GM23338 (cell line): ENCODE measurements around the gene C1QA. TPM values are rescaled to one million over a fixed set of nuclear protein-coding genes. Genes with fewer than 3 reads are reported as not detected.

Experiments used
- ATAC-seq: fragments of 200-7000 bp; cut with Tn5 transposase; 3 replicates; pipeline ENCODE4 v1.9.1; 2020
- DNase-seq: peaks from one replicate; pipeline ENCODE4 v3.0.0-alpha.2; 2015; ENCODE audit warnings: low spot score
- H2AFZ ChIP-seq: fragments of 200-600 bp; sonication (generic); 2 replicates; pipeline ENCODE4 v1.8.0; 2016; ENCODE audit warnings: antibody characterized with exemption, mild to moderate bottlenecking, moderate library complexity
- H3F3A ChIP-seq: fragments of 200-600 bp; sonication (generic); replicated peaks from 2 replicates; pipeline ENCODE4 v1.8.0; 2017; ENCODE audit warnings: antibody characterized with exemption, mixed run types, low read depth
- H3K27ac ChIP-seq: fragments of 200-600 bp; sonication (generic); 2 replicates; pipeline ENCODE4 v1.6.1; 2016; ENCODE audit warnings: low read depth
- H3K27me3 ChIP-seq: fragments of 200-600 bp; sonication (generic); 2 replicates; pipeline ENCODE4 v1.8.0; 2016; ENCODE audit warnings: mild to moderate bottlenecking, mixed run types, moderate library complexity; ENCODE audit not compliant: insufficient read depth
- H3K36me3 ChIP-seq: fragments of 200-600 bp; sonication (generic); 2 replicates; pipeline ENCODE4 v1.8.0; 2016; ENCODE audit warnings: mild to moderate bottlenecking; ENCODE audit not compliant: insufficient read depth
- H3K4me1 ChIP-seq: fragments of 200-600 bp; sonication (generic); 2 replicates; pipeline ENCODE4 v1.8.0; 2016; ENCODE audit warnings: mild to moderate bottlenecking, moderate library complexity; ENCODE audit not compliant: insufficient read depth
- H3K4me2 ChIP-seq: fragments of 200-600 bp; sonication (generic); 2 replicates; pipeline ENCODE4 v1.7.1; 2017; ENCODE audit warnings: mixed run types
- H3K4me3 ChIP-seq: fragments of 200-600 bp; sonication (generic); 2 replicates; pipeline ENCODE4 v1.6.1; 2016; ENCODE audit warnings: mixed run types
- H3K79me2 ChIP-seq: fragments of 200-600 bp; sonication (generic); replicated peaks from 2 replicates; pipeline ENCODE4 v1.8.0; 2017; ENCODE audit warnings: mild to moderate bottlenecking; ENCODE audit not compliant: insufficient read depth
- H3K9me2 ChIP-seq: fragments of 200-600 bp; sonication (generic); 2 replicates; pipeline ENCODE4 v1.8.0; 2017; ENCODE audit not compliant: insufficient read depth
- H4K20me1 ChIP-seq: fragments of 200-600 bp; sonication (generic); replicated peaks from 2 replicates; pipeline ENCODE4 v1.8.0; 2017; ENCODE audit warnings: mild to moderate bottlenecking; ENCODE audit not compliant: insufficient read depth
- H3K27ac Mint-ChIP-seq: 2 replicates; pipeline ENCODE4 v1.8.0; 2020; ENCODE audit warnings: inconsistent platforms, mild to moderate bottlenecking, moderate library complexity, mixed read lengths
- H3K27me3 Mint-ChIP-seq: 3 replicates; pipeline ENCODE4 v1.8.0; 2022; ENCODE audit warnings: low read depth, mild to moderate bottlenecking, moderate library complexity, mixed read lengths, inconsistent platforms; ENCODE audit not compliant: insufficient read depth, poor library complexity
- H3K36me3 Mint-ChIP-seq: 3 replicates; pipeline ENCODE4 v1.8.0; 2021; ENCODE audit warnings: low read depth, mild to moderate bottlenecking, inconsistent platforms, moderate library complexity, mixed read lengths
- H3K4me1 Mint-ChIP-seq: 3 replicates; pipeline ENCODE4 v1.8.0; 2020; ENCODE audit warnings: mild to moderate bottlenecking, inconsistent platforms, mixed read lengths
- H3K4me3 Mint-ChIP-seq: 3 replicates; pipeline ENCODE4 v1.8.0; 2021; ENCODE audit warnings: moderate library complexity, mild to moderate bottlenecking, inconsistent platforms, mixed read lengths
- H3K9me3 Mint-ChIP-seq: 3 replicates; pipeline ENCODE4 v1.8.0; 2020; ENCODE audit warnings: moderate library complexity, mild to moderate bottlenecking, inconsistent platforms, mixed read lengths
- CREB1 ChIP-seq: fragments of 250-450 bp; sonication (Bioruptor Pico); IDR thresholded peaks from 2 replicates; pipeline ENCODE4 v1.5.0; 2020; ENCODE audit warnings: low read depth, mild to moderate bottlenecking, moderate library complexity
- CTCF ChIP-seq, 2 experiments: fragments of 200-600 bp in 1 of 2; sonication (generic) in 1 of 2; conservative IDR thresholded peaks; 2 replicates each; pipeline versions ENCODE4 v1.5.1 to v1.6.1; 2016 to 2017; ENCODE audit warnings: antibody characterized with exemption in 2 of 2, low read depth in 2 of 2, mild to moderate bottlenecking in 2 of 2, moderate library complexity in 1 of 2
- EZH2 ChIP-seq: fragments of 200-600 bp; sonication (generic); IDR thresholded peaks from one replicate; pipeline ENCODE4 v1.8.0; 2017; ENCODE audit warnings: antibody characterized with exemption, mild to moderate bottlenecking, low read depth; ENCODE audit not compliant: unreplicated experiment
- JUNB ChIP-seq: IDR thresholded peaks from one replicate; pipeline ENCODE4 v1.6.1; 2016; ENCODE audit warnings: antibody characterized with exemption; ENCODE audit not compliant: unreplicated experiment
- NANOG ChIP-seq: IDR thresholded peaks from 2 replicates; pipeline ENCODE4 v1.6.1; 2016; ENCODE audit warnings: antibody characterized with exemption, borderline replicate concordance
- POLR2AphosphoS5 ChIP-seq: IDR thresholded peaks from 2 replicates; pipeline ENCODE4 v1.6.1; 2016; ENCODE audit warnings: antibody characterized with exemption, low read depth
- STAT1 ChIP-seq: IDR thresholded peaks from one replicate; pipeline ENCODE4 v1.6.1; 2016; ENCODE audit warnings: antibody characterized with exemption; ENCODE audit not compliant: unreplicated experiment
- ZNF114 ChIP-seq: fragments of 250-450 bp; sonication (Bioruptor Pico); IDR thresholded peaks from 2 replicates; pipeline ENCODE4 v1.5.0; 2020; ENCODE audit warnings: mild to moderate bottlenecking, moderate library complexity
- ZNF331 ChIP-seq: fragments of 250-450 bp; sonication (Bioruptor Pico); IDR thresholded peaks from 2 replicates; pipeline ENCODE4 v1.5.0; 2020; ENCODE audit warnings: low read depth, mild to moderate bottlenecking, moderate library complexity
- polyA plus RNA-seq: library from polyadenylated mRNA; unstranded; fragments of >200 nt; fragmentation: Nextera tagmentation; extraction: Ambion mirVana; gene quantifications from 2 replicates; pipeline ENCODE4 v1.2.1, GENCODE V29; 2016
- total RNA-seq: library from RNA; depleted of rRNA; stranded (reverse); fragments of >200 nt; shearing (Covaris generic); gene quantifications from 2 replicates; pipeline ENCODE4 v1.2.3, GENCODE V29; 2014
- TF ChIP-seq, protein P1 (sequence below): fragments of 250-450 bp; sonication (Bioruptor Pico); IDR thresholded peaks from 2 replicates; pipeline ENCODE4 v1.5.0; 2020; ENCODE audit warnings: mild to moderate bottlenecking, moderate library complexity

The C1QA gene
- total and polyA plus RNA-seq, 2 experiments from 2014 or later = not detected

DNA sequence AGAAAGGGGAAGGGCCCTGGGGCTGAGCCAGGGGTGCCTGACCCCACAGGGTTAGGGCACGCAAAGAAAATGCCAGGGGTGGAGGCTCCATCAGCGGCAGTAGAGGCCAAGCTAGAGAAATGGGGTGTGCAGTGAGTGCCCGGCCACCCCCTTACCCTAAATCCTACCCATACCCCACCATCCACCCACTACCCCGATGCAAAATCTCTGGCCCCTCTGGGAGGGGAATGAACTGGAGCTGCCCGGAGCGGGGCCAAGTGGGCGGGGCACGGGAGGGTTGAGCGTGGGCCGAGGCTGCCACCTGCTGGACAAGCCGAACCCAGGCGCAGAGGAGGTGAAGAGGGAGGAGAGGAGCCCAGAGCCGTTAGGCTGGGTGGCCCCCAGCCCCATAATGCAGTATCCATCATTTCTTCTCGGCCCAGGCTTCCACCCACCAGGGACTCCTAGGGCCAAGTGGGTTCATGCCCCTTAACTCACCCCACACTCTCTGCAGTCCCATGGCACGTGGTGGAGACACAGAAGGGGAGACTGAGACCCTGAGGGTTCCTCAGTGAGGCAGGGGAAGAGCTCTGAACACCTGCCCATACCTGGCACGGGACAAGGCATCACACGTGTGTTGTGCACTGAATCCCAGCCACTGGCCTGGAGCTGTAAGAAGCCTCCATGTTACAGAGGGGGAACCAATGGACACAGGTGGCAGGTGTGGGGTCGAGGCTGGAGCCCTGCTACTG is 5.6 kb downstream of the C1QA start:
- H3K4me1 Mint-ChIP-seq = peaks cover 8% of the 10 kb centered on the region
- H3K36me3 Mint-ChIP-seq = no peaks in the 10 kb centered on the region
- Histone ChIP-seq H3K36me3 (no peaks in the 10 kb centered on the region), H3K27ac (no peak overlapping the region), H3K4me1 (no peaks in the 10 kb centered on the region; the same call in 1 of the 2 replicates), H3K4me2 (no peak overlapping the region), H3K79me2 (no peaks in the 10 kb centered on the region), H3K4me3 (no peak overlapping the region), H4K20me1 (no peaks in the 10 kb centered on the region), H3F3A (no peaks in the 10 kb centered on the region), H3K9me2 (no peaks in the 10 kb centered on the region), H2AFZ (no peak overlapping the region), H3K27me3 (no peaks in the 10 kb centered on the region)
- peak; percentile 91 for ATAC-seq
- H3K4me3 Mint-ChIP-seq = no peak overlapping the region
- no peak overlapping the region for H3K27ac Mint-ChIP-seq
- DNase-seq = peak; percentile 88
- no peak for TF ChIP-seq ZNF114 (CRISPR knock-in tag)
- no peak for TF ChIP-seq EZH2
- TF ChIP-seq JUNB = no peak
- peak; percentile 80 to 93 for TF ChIP-seq CTCF (conservative IDR thresholded peaks at IDR 0.05; ENCODE audit: low read depth in 2 of 2)
- peaks cover 10% of the 10 kb centered on the region for H3K27me3 Mint-ChIP-seq
- H3K9me3 Mint-ChIP-seq = no peaks in the 10 kb centered on the region

GRCh38 chr1:22643381-22643780 is 7.0 kb downstream of the C1QA start, which contains the start of gene C1QC:
Gene C1QC (plus strand): TSS chr1:22643633. CDS start chr1:22644024, 391 bp downstream.
- Histone ChIP-seq H4K20me1 (no peaks in the 10 kb centered on the region), H3K79me2 (no peaks in the 10 kb centered on the region), H3F3A (no peaks in the 10 kb centered on the region), H3K4me2 (no peak within 1 kb of the TSS), H3K9me2 (no peaks in the 10 kb centered on the region), H3K36me3 (no peaks in the 10 kb centered on the region), H3K27me3 (no peaks in the 10 kb centered on the region), H3K4me1 (no peaks in the 10 kb centered on the region; the same call in 1 of the 2 replicates), H3K4me3 (no peak within 1 kb of the TSS), H2AFZ (no peak within 1 kb of the TSS), H3K27ac (no peak within 1 kb of the TSS)
- DNase-seq (no peak), ATAC-seq (no peak)
- no peak within 1 kb of the TSS for H3K27ac Mint-ChIP-seq
- no peak within 1 kb of the TSS for H3K4me3 Mint-ChIP-seq
- peaks cover 8% of the 10 kb centered on the region for H3K4me1 Mint-ChIP-seq
- no peaks in the 10 kb centered on the region for H3K36me3 Mint-ChIP-seq
- H3K27me3 Mint-ChIP-seq = peaks cover 12% of the 10 kb centered on the region
- H3K9me3 Mint-ChIP-seq = no peaks in the 10 kb centered on the region
- TF ChIP-seq NANOG = no peak
- TF ChIP-seq CREB1 (CRISPR knock-in tag) = no peak
- no peak for TF ChIP-seq EZH2
- TF ChIP-seq ZNF114 (CRISPR knock-in tag) = no peak
- TF ChIP-seq ZNF331 (CRISPR knock-in tag) = no peak
- no peak for TF ChIP-seq CTCF (conservative IDR thresholded peaks at IDR 0.05; ENCODE audit: low read depth in 2 of 2)
- TF ChIP-seq, protein P1, sequence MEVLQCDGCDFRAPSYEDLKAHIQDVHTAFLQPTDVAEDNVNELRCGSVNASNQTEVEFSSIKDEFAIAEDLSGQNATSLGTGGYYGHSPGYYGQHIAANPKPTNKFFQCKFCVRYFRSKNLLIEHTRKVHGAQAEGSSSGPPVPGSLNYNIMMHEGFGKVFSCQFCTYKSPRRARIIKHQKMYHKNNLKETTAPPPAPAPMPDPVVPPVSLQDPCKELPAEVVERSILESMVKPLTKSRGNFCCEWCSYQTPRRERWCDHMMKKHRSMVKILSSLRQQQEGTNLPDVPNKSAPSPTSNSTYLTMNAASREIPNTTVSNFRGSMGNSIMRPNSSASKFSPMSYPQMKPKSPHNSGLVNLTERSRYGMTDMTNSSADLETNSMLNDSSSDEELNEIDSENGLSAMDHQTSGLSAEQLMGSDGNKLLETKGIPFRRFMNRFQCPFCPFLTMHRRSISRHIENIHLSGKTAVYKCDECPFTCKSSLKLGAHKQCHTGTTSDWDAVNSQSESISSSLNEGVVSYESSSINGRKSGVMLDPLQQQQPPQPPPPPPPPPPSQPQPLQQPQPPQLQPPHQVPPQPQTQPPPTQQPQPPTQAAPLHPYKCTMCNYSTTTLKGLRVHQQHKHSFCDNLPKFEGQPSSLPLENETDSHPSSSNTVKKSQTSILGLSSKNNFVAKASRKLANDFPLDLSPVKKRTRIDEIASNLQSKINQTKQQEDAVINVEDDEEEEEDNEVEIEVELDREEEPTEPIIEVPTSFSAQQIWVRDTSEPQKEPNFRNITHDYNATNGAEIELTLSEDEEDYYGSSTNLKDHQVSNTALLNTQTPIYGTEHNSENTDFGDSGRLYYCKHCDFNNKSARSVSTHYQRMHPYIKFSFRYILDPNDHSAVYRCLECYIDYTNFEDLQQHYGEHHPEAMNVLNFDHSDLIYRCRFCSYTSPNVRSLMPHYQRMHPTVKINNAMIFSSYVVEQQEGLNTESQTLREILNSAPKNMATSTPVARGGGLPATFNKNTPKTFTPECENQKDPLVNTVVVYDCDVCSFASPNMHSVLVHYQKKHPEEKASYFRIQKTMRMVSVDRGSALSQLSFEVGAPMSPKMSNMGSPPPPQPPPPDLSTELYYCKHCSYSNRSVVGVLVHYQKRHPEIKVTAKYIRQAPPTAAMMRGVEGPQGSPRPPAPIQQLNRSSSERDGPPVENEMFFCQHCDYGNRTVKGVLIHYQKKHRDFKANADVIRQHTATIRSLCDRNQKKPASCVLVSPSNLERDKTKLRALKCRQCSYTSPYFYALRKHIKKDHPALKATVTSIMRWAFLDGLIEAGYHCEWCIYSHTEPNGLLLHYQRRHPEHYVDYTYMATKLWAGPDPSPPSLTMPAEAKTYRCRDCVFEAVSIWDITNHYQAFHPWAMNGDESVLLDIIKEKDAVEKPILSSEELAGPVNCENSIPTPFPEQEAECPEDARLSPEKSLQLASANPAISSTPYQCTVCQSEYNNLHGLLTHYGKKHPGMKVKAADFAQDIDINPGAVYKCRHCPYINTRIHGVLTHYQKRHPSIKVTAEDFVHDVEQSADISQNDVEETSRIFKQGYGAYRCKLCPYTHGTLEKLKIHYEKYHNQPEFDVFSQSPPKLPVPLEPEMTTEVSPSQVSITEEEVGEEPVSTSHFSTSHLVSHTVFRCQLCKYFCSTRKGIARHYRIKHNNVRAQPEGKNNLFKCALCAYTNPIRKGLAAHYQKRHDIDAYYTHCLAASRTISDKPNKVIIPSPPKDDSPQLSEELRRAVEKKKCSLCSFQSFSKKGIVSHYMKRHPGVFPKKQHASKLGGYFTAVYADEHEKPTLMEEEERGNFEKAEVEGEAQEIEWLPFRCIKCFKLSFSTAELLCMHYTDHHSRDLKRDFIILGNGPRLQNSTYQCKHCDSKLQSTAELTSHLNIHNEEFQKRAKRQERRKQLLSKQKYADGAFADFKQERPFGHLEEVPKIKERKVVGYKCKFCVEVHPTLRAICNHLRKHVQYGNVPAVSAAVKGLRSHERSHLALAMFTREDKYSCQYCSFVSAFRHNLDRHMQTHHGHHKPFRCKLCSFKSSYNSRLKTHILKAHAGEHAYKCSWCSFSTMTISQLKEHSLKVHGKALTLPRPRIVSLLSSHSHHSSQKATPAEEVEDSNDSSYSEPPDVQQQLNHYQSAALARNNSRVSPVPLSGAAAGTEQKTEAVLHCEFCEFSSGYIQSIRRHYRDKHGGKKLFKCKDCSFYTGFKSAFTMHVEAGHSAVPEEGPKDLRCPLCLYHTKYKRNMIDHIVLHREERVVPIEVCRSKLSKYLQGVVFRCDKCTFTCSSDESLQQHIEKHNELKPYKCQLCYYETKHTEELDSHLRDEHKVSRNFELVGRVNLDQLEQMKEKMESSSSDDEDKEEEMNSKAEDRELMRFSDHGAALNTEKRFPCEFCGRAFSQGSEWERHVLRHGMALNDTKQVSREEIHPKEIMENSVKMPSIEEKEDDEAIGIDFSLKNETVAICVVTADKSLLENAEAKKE (CRISPR knock-in tag) = no peak
- TF ChIP-seq POLR2AphosphoS5 = no peak
- no peak for TF ChIP-seq STAT1
- TF ChIP-seq JUNB = no peak
